Amniotic epithelial cell (primary cell): Measurements from ENCODE around the gene ATP8A2.
"Not testable (repeated sequence)": the region's sequence is repeated elsewhere in the genome, so short reads cannot be mapped to it uniquely, and the experiment has no call there.

Source experiments
- DNase-seq: peaks from one replicate; pipeline ENCODE4 v3.0.0-alpha.2; 2010; ENCODE audit warnings: low read depth

ATP8A2 gene

GRCh38 chr13:26041444-26041843, 669.7 kb downstream of the ATP8A2 start:
- DNase-seq, result no peak

- DNase-seq, result no peak
Measured at GRCh38 chr13:26042785-26043184, 671.0 kb downstream of the ATP8A2 start.

- DNase-seq, result no peak
Measured at GRCh38 chr13:26045142-26045541, 673.4 kb downstream of the ATP8A2 start.

- DNase-seq, result no peak
Measured at GRCh38 chr13:26046639-26047038, 674.9 kb downstream of the ATP8A2 start.

- no peak for DNase-seq
Measured at GRCh38 chr13:26047040-26047439, 675.3 kb downstream of the ATP8A2 start.

GRCh38 chr13:26048741-26049140, 677.0 kb downstream of the ATP8A2 start:
- DNase-seq, result no peak

- DNase-seq, result no peak
Measured at GRCh38 chr13:26050568-26051230, 678.9 kb downstream of the ATP8A2 start.

- no peak for DNase-seq
Measured at GRCh38 chr13:26051231-26051656, 679.5 kb downstream of the ATP8A2 start.

- DNase-seq, result peak; percentile 47
Measured at GRCh38 chr13:26051657-26052311, 680.0 kb downstream of the ATP8A2 start, which contains the start of gene SHISA2. SHISA2 (minus strand) TSS chr13:26052016; CDS start chr13:26050975, 1,041 bp downstream.

- no peak for DNase-seq
Measured at GRCh38 chr13:26052337-26052736, 680.6 kb downstream of the ATP8A2 start.

- no peak for DNase-seq
Measured at GRCh38 chr13:26053418-26053980, 681.7 kb downstream of the ATP8A2 start.

- no peak for DNase-seq
Measured at GRCh38 chr13:26054896-26055295, 683.1 kb downstream of the ATP8A2 start.

- DNase-seq, result no peak
Measured at GRCh38 chr13:26058704-26059103, 686.9 kb downstream of the ATP8A2 start.

- DNase-seq, result no peak
Measured at GRCh38 chr13:26060357-26060756, 688.6 kb downstream of the ATP8A2 start.

GRCh38 chr13:26061256-26061655, 689.5 kb downstream of the ATP8A2 start:
- DNase-seq, result no peak

GRCh38 chr13:26061947-26062346, 690.2 kb downstream of the ATP8A2 start:
- DNase-seq, result peak; percentile 73

GRCh38 chr13:26062853-26063444, 691.2 kb downstream of the ATP8A2 start:
- DNase-seq, result peak; percentile 43

- not testable (repeated sequence) for DNase-seq
Measured at GRCh38 chr13:26066492-26066891, 694.7 kb downstream of the ATP8A2 start.

- no peak for DNase-seq
Measured at GRCh38 chr13:26067601-26068000, 695.8 kb downstream of the ATP8A2 start.

GRCh38 chr13:26068372-26068771, 696.6 kb downstream of the ATP8A2 start:
- DNase-seq, result not testable (repeated sequence)

- not testable (repeated sequence) for DNase-seq
Measured at GRCh38 chr13:26069642-26070041, 697.9 kb downstream of the ATP8A2 start.

GRCh38 chr13:26071691-26072090, 699.9 kb downstream of the ATP8A2 start:
- no peak for DNase-seq

GRCh38 chr13:26072335-26072734, 700.6 kb downstream of the ATP8A2 start:
- not testable (repeated sequence) for DNase-seq
